NCI-H2107 (cell line): ENCODE data around the gene AQP12A.

Experiments
- DNase-seq: peaks from one replicate; lab custom pipeline; 2025; lab: John Stamatoyannopoulos, UW

The AQP12A gene

GRCh38 chr2:240707043-240707756 is 15.5 kb downstream of the AQP12A start:
- DNase-seq, result no peak

- no peak for DNase-seq
Measured at GRCh38 chr2:240707821-240708220, 16.2 kb downstream of the AQP12A start.

GRCh38 chr2:240708457-240708856 is 16.8 kb downstream of the AQP12A start:
- DNase-seq, result no peak

GRCh38 chr2:240711296-240711695 is 19.6 kb downstream of the AQP12A start:
- DNase-seq, result no peak

GRCh38 chr2:240711701-240712100 is 20.0 kb downstream of the AQP12A start:
- no peak for DNase-seq

GRCh38 chr2:240712121-240712520 is 20.5 kb downstream of the AQP12A start:
- no peak for DNase-seq

GRCh38 chr2:240713071-240713927 is 21.6 kb downstream of the AQP12A start:
- DNase-seq, result no peak

GRCh38 chr2:240713928-240714746 is 22.5 kb downstream of the AQP12A start:
- no peak for DNase-seq

- DNase-seq, result no peak
Measured at GRCh38 chr2:240714747-240715725, 23.4 kb downstream of the AQP12A start.

- no peak for DNase-seq
Measured at GRCh38 chr2:240716130-240716798, 24.6 kb downstream of the AQP12A start.

GRCh38 chr2:240717181-240717641 is 25.5 kb downstream of the AQP12A start:
- no peak for DNase-seq

- no peak for DNase-seq
Measured at GRCh38 chr2:240717681-240718581, 26.3 kb downstream of the AQP12A start.

- DNase-seq, result no peak
Measured at GRCh38 chr2:240718896-240719490, 27.3 kb downstream of the AQP12A start.

- no peak for DNase-seq
Measured at GRCh38 chr2:240719676-240720545, 28.2 kb downstream of the AQP12A start.

- no peak for DNase-seq
Measured at GRCh38 chr2:240720686-240721595, 29.3 kb downstream of the AQP12A start.

GRCh38 chr2:240721596-240722180 is 30.0 kb downstream of the AQP12A start:
- no peak for DNase-seq

- DNase-seq, result no peak
Measured at GRCh38 chr2:240722376-240722775, 30.7 kb downstream of the AQP12A start.
